Measurements from ENCODE around the gene SOCS7. TPM values are rescaled to one million over a fixed set of nuclear protein-coding genes. Genes with fewer than 3 reads are reported as not detected.

The SOCS7 gene
- total RNA-seq, 2 experiments from 2014 or later, result 22.1 to 25.1 TPM

GRCh38 chr17:38451840-38452529 is 100.3 kb downstream of the SOCS7 start:
- no peak overlapping the region for H3K4me3 Mint-ChIP-seq
- CTCF ChIA-PET, result interaction anchor here (0.5 kb wide), 1 partner anchor 123 kb away, joined by 3 read pairs; no protein-coding TSS in a partner anchor
- peaks cover 34% of the 10 kb centered on the region for H3K27me3 Mint-ChIP-seq (ENCODE audit: low read depth)
- DNase-seq, result no peak
- H3K36me3 Mint-ChIP-seq (ENCODE audit: low read depth), result no peaks in the 10 kb centered on the region
- peaks cover 15% of the 10 kb centered on the region for H3K4me1 Mint-ChIP-seq (ENCODE audit: low read depth)
- H3K9me3 Mint-ChIP-seq, result no peaks in the 10 kb centered on the region
- intact Hi-C loops (cut with micrococcal nuclease), result no loop called here
- H3K27ac Mint-ChIP-seq, result no peak overlapping the region

GRCh38 chr17:38452719-38453118 is 101.1 kb downstream of the SOCS7 start:
- no peak overlapping the region for H3K4me3 Mint-ChIP-seq
- CTCF ChIA-PET, result no interaction called here
- intact Hi-C loops (cut with micrococcal nuclease), result no loop called here
- peaks cover 35% of the 10 kb centered on the region for H3K27me3 Mint-ChIP-seq (ENCODE audit: low read depth)
- H3K9me3 Mint-ChIP-seq, result no peaks in the 10 kb centered on the region
- no peaks in the 10 kb centered on the region for H3K36me3 Mint-ChIP-seq (ENCODE audit: low read depth)
- no peak overlapping the region for H3K27ac Mint-ChIP-seq
- no peak for DNase-seq
- peaks cover 15% of the 10 kb centered on the region for H3K4me1 Mint-ChIP-seq (ENCODE audit: low read depth)

GRCh38 chr17:38453951-38454421 is 102.3 kb downstream of the SOCS7 start:
- no peak overlapping the region for H3K27ac Mint-ChIP-seq
- H3K4me1 Mint-ChIP-seq (ENCODE audit: low read depth), result peaks cover 15% of the 10 kb centered on the region
- CTCF ChIA-PET, result no interaction called here
- no peak for DNase-seq
- no peaks in the 10 kb centered on the region for H3K36me3 Mint-ChIP-seq (ENCODE audit: low read depth)
- peaks cover 35% of the 10 kb centered on the region for H3K27me3 Mint-ChIP-seq (ENCODE audit: low read depth)
- no peaks in the 10 kb centered on the region for H3K9me3 Mint-ChIP-seq
- intact Hi-C loops (cut with micrococcal nuclease), result no loop called here
- H3K4me3 Mint-ChIP-seq, result no peak overlapping the region

- H3K36me3 Mint-ChIP-seq (ENCODE audit: low read depth), result no peaks in the 10 kb centered on the region
- peaks cover 15% of the 10 kb centered on the region for H3K4me1 Mint-ChIP-seq (ENCODE audit: low read depth)
- peaks cover 35% of the 10 kb centered on the region for H3K27me3 Mint-ChIP-seq (ENCODE audit: low read depth)
- intact Hi-C loops (cut with micrococcal nuclease), result no loop called here
- H3K27ac Mint-ChIP-seq, result no peak overlapping the region
- no peaks in the 10 kb centered on the region for H3K9me3 Mint-ChIP-seq
- DNase-seq, result no peak
- no peak overlapping the region for H3K4me3 Mint-ChIP-seq
- CTCF ChIA-PET, result no interaction called here
These were observed 102.9 kb downstream of the SOCS7 start for GRCh38 chr17:38454532-38454931.

Other genes with a start within 250 kb of the SOCS7 start
- not detected for gene TBC1D3E, start 223.9 kb upstream of the SOCS7 start, total RNA-seq
- not detected for gene TBC1D3, start 159.3 kb upstream of the SOCS7 start, total RNA-seq
- gene MRPL45, start 54.7 kb upstream of the SOCS7 start, total RNA-seq, result 10 to 100 TPM; 55.5 to 60.8 TPM
- gene GPR179, start 7.9 kb upstream of the SOCS7 start, total RNA-seq, result under 1 TPM; 0.02 to 0.07 TPM
- 1 to 10 TPM in 1 of 2 experiments, under 1 TPM in 1; 0.52 to 1.0 TPM for gene ARHGAP23, start 76.6 kb downstream of the SOCS7 start, total RNA-seq